OCI-LY7 (cell line): ENCODE data around the gene USP50.

Experiments
- EZH2phosphoT487 ChIP-seq: fragments of 200-600 bp; sonication (generic); IDR thresholded peaks from 2 replicates; pipeline ENCODE4 v1.6.1; 2018; ENCODE audit warnings: low read depth, borderline replicate concordance, mild to moderate bottlenecking, mixed run types, antibody characterized with exemption, low read length, moderate library complexity, mixed read lengths
- TF ChIP-seq, protein P1 (sequence below): fragments of 200-600 bp; sonication (generic); conservative IDR thresholded peaks from 2 replicates; pipeline ENCODE4 v1.5.1; 2014; ENCODE audit warnings: mild to moderate bottlenecking, antibody characterized with exemption, low read length, moderate library complexity, mixed read lengths

DNA sequence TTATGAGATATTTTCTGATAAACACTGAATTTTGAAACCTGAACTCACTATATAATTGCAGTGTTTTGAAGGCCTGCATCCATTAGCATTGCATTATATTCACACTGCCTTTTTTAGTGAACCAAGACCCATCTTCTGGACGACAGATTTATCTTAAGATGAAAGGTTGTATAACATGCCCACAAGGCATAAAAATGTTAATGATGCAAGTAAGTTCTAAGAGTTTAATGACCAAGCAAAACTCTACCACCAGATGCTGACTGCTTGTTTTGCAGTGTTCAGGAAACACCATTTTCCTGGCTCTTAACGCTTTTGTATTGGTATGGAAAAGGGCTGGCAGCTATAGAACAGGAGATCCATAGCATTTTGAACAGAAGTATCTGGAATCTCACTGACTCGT is 46.1 kb downstream of the USP50 start:
- TF ChIP-seq, protein P1, sequence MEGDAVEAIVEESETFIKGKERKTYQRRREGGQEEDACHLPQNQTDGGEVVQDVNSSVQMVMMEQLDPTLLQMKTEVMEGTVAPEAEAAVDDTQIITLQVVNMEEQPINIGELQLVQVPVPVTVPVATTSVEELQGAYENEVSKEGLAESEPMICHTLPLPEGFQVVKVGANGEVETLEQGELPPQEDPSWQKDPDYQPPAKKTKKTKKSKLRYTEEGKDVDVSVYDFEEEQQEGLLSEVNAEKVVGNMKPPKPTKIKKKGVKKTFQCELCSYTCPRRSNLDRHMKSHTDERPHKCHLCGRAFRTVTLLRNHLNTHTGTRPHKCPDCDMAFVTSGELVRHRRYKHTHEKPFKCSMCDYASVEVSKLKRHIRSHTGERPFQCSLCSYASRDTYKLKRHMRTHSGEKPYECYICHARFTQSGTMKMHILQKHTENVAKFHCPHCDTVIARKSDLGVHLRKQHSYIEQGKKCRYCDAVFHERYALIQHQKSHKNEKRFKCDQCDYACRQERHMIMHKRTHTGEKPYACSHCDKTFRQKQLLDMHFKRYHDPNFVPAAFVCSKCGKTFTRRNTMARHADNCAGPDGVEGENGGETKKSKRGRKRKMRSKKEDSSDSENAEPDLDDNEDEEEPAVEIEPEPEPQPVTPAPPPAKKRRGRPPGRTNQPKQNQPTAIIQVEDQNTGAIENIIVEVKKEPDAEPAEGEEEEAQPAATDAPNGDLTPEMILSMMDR: no peak
- TF ChIP-seq EZH2phosphoT487: no peak
